Tibial nerve (tissue), 4 donors: ENCODE results near the gene SLC25A34. TPM values are rescaled to one million over a fixed set of nuclear protein-coding genes. Genes with fewer than 3 reads are reported as not detected.

Experiments
- DNase-seq, 2 donors: peaks; one replicate each; pipeline ENCODE4 v3.0.0-alpha.2; 2019; ENCODE audit warnings: low spot score in 2 of 2
- H3K27ac ChIP-seq, 4 donors: fragments of 200-600 bp; sonication (generic) in 3 of 4; one replicate each; pipeline ENCODE4 v1.5.1; 2017 to 2019; ENCODE audit warnings: mild to moderate bottlenecking in 1 of 4
- H3K27me3 ChIP-seq, 2 donors: fragments of 200-600 bp; sonication (generic) in 1 of 2; one replicate each; pipeline versions ENCODE4 v1.5.1 to v1.6.0; 2017 to 2019
- H3K36me3 ChIP-seq, 3 donors: fragments of 200-600 bp; sonication (generic); one replicate each; pipeline ENCODE4 v1.5.1; 2018 to 2019
- H3K4me1 ChIP-seq, 4 donors: fragments of 200-600 bp; sonication (generic) in 3 of 4; one replicate each; pipeline ENCODE4 v1.5.1; 2017 to 2019
- H3K4me3 ChIP-seq, 4 donors: fragments of 200-600 bp; sonication (generic) in 3 of 4; one replicate each; pipeline ENCODE4 v1.5.1; 2017 to 2019; ENCODE audit warnings: mild to moderate bottlenecking in 1 of 4, moderate library complexity in 1 of 4
- H3K9me3 ChIP-seq, 4 donors: fragments of 200-600 bp; sonication (generic) in 3 of 4; one replicate each; pipeline ENCODE4 v1.5.1; 2017 to 2019
- EP300 ChIP-seq, 2 donors: sonication (generic); formaldehyde crosslinking; IDR thresholded peaks; one replicate each; pipeline ENCODE4 v1.6.1; 2017; ENCODE audit warnings: antibody characterized with exemption in 2 of 2, mild to moderate bottlenecking in 1 of 2
- POLR2A ChIP-seq, 2 donors: fragments of 450-650 bp; IDR thresholded peaks; one replicate each; pipeline ENCODE4 v1.6.1; 2017; ENCODE audit warnings: antibody characterized with exemption in 2 of 2, mild to moderate bottlenecking in 2 of 2, moderate library complexity in 2 of 2
- WGBS, 2 donors: methylation state at CpG; one replicate each; pipeline ENCODE4 v1.1.5; 2018; 5-methylcytosine and 5-hydroxymethylcytosine counted together
- total RNA-seq, 4 donors: library from RNA; depleted of rRNA; stranded (reverse); fragments of >200 nt; gene quantifications; one replicate each; pipeline ENCODE4 v1.1.0, GENCODE V29; 2016
- TF ChIP-seq, protein P1 (sequence below), 5 experiments: fragments of 200-600 bp in 3 of 5; fragments of 450-650 bp in 2 of 5; sonication (generic) in 3 of 5; IDR thresholded peaks; one replicate each; pipeline ENCODE4 v1.5.1; 2016 to 2019; ENCODE audit warnings: antibody characterized with exemption in 5 of 5, mild to moderate bottlenecking in 3 of 5, moderate library complexity in 2 of 5

SLC25A34 gene
- total RNA-seq, 4 donors from 2014 or later = 2.8 to 23.7 (median 3.3) TPM

DNA sequence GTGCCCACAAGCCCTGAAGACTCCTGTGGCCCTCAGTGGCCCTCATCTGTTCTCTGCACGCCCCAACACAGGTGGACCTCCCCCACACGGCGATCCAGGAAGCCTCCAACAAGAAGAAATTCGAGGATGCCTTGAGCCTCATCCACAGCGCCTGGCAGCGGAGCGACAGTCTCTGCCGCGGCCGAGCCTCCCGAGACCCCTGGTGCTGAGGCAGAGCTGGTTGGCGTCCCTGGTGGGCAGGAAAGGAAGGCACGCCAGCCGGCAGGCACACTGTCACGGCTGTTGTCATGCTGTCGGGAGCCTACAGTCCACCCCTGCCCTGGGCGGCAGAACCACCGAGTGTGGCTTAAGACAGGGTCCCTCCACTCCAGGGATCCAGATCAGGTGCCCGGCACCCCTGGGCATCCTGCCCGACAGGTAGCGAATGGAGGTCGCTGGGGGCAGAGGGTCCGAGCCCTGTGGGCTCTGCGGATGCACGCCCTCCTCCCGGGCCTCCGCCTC is 2.3 kb upstream of the SLC25A34 start:
- peaks cover 0 to 83% (median 35%) of the 10 kb centered on the region in 3 donors for H3K36me3 ChIP-seq
- DNase-seq = no peak
- H3K9me3 ChIP-seq = no peaks in the 10 kb centered on the region
- peak overlapping the region in 1 of 4 donors; percentile 5 for H3K27ac ChIP-seq
- H3K27me3 ChIP-seq = no peaks in the 10 kb centered on the region
- TF ChIP-seq, protein P1, sequence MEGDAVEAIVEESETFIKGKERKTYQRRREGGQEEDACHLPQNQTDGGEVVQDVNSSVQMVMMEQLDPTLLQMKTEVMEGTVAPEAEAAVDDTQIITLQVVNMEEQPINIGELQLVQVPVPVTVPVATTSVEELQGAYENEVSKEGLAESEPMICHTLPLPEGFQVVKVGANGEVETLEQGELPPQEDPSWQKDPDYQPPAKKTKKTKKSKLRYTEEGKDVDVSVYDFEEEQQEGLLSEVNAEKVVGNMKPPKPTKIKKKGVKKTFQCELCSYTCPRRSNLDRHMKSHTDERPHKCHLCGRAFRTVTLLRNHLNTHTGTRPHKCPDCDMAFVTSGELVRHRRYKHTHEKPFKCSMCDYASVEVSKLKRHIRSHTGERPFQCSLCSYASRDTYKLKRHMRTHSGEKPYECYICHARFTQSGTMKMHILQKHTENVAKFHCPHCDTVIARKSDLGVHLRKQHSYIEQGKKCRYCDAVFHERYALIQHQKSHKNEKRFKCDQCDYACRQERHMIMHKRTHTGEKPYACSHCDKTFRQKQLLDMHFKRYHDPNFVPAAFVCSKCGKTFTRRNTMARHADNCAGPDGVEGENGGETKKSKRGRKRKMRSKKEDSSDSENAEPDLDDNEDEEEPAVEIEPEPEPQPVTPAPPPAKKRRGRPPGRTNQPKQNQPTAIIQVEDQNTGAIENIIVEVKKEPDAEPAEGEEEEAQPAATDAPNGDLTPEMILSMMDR (IDR thresholded peaks at IDR 0.05) = no peak
- TF ChIP-seq EP300 (IDR thresholded peaks at IDR 0.05) (no peak), POLR2A (IDR thresholded peaks at IDR 0.05) (no peak)
- H3K4me3 ChIP-seq = no peak overlapping the region
- WGBS, 2 donors = 91 to 92% methylated on average over 12 to 22 of the region's 27 CpGs
- H3K4me1 ChIP-seq = peaks cover 0 to 35% (median 13%) of the 10 kb centered on the region in 4 donors

DNA sequence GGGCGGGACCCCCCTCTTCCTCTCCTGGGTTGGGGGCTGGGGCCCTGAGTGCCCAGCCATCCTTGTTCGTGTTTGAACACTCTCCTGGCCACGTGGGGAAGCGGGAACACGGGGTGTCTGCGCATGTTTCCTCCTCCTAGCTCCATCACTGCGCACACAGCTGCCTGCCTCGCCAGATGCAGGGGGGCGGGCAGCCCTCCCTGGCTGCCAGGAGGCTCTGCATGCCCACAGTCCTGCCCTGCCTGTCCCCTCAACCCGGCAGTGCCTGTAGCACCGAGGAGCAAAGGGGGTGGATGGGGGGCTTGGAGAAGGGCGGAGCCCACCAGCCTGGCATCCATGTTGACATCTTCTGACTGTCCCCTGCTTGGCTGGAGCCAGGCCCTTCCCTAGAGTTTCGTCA is 1.8 kb upstream of the SLC25A34 start:
- Histone ChIP-seq H3K4me1 (peaks cover 0 to 35% (median 13%) of the 10 kb centered on the region in 4 donors), H3K27me3 (no peaks in the 10 kb centered on the region), H3K36me3 (peaks cover 0 to 83% (median 30%) of the 10 kb centered on the region in 3 donors), H3K27ac (peak overlapping the region in 1 of 4 donors; percentile 82), H3K9me3 (no peaks in the 10 kb centered on the region), H3K4me3 (no peak overlapping the region)
- TF ChIP-seq POLR2A (IDR thresholded peaks at IDR 0.05) (no peak), EP300 (IDR thresholded peaks at IDR 0.05) (no peak)
- TF ChIP-seq, protein P1 (IDR thresholded peaks at IDR 0.05) = no peak
- DNase-seq = no peak
- WGBS, 2 donors = 81 to 82% methylated on average over 12 to 13 of the region's 13 CpGs

DNA sequence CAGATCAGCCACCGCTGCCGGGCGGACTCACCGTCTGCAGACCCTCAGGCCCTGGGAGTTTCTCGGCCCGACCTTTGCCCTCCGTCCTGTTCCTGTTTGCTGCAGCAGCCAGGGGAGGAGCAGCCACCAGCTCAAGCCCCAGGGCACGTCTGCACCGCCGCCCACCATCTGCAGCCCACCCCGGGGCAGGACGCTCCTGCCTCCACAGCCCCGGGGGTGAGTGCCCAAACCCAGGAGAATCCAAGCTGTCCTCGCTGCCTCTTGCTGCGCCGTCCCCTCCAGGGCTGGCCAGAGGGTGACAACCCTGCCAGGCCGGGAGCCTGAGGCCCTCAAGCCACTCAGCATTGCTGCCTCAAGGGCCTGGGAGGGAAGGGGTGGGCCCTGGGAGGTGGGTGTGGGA is 1.2 kb upstream of the SLC25A34 start:
- H3K27ac ChIP-seq = peak overlapping the region in 3 of 4 donors; percentile 71 to 82 (median 78)
- H3K27me3 ChIP-seq = no peaks in the 10 kb centered on the region
- peaks cover 0 to 83% (median 26%) of the 10 kb centered on the region in 3 donors for H3K36me3 ChIP-seq
- peaks cover 0 to 35% (median 13%) of the 10 kb centered on the region in 4 donors for H3K4me1 ChIP-seq
- H3K4me3 ChIP-seq = no peak overlapping the region
- H3K9me3 ChIP-seq = no peaks in the 10 kb centered on the region
- DNase-seq = no peak
- TF ChIP-seq POLR2A (IDR thresholded peaks at IDR 0.05) (no peak), EP300 (IDR thresholded peaks at IDR 0.05) (no peak)
- TF ChIP-seq, protein P1 (IDR thresholded peaks at IDR 0.05) = no peak
- 72 to 77% methylated on average over 14 to 17 of the region's 17 CpGs for WGBS, 2 donors

DNA sequence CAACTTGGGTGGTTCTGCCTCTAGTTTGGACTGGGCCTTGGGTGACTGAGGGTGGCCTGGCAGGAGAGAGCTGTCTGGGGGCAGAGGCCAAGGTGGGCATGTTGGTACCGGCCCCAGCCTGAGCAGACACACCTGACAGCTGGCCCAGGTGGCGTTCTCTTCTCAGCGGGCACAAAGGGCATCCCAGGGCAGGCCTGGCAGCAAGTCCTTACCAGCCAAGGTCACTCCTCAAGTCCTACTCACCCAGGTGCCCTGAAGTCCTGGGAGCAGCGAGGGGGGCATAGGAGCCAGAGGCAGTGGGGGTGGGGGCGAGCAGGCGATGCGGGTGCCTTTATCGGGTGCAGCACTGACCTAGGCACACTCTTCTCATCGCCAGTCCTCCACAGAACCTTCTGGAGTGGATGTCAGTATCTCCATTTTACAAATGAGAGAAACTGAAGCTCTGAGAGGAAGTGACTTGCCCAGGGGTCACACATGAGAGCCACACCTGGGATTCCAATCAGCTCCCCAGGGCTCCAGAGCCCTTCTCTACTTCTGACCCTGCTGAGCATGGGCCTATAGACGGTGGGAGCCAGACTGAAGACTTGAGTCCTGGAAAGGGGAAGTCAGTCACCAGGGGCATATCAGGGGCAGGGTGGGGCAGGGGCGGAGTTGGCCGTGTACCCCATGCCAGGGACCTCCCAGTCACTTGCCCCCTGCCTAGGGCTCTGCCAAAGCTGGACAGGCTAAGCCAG is 587 bp upstream of the SLC25A34 start:
- Histone ChIP-seq H3K4me1 (peaks cover 0 to 35% (median 13%) of the 10 kb centered on the region in 4 donors), H3K27me3 (no peaks in the 10 kb centered on the region), H3K36me3 (peaks cover 0 to 79% (median 26%) of the 10 kb centered on the region in 3 donors), H3K9me3 (no peaks in the 10 kb centered on the region), H3K4me3 (no peak overlapping the region), H3K27ac (peak overlapping the region; percentile 71 to 82 (median 76))
- WGBS, 2 donors = 84 to 94% methylated on average over 9 to 12 of the region's 12 CpGs
- no peak for DNase-seq
- TF ChIP-seq POLR2A (IDR thresholded peaks at IDR 0.05) (no peak), EP300 (IDR thresholded peaks at IDR 0.05) (no peak)
- TF ChIP-seq, protein P1 (IDR thresholded peaks at IDR 0.05) = no peak

DNA sequence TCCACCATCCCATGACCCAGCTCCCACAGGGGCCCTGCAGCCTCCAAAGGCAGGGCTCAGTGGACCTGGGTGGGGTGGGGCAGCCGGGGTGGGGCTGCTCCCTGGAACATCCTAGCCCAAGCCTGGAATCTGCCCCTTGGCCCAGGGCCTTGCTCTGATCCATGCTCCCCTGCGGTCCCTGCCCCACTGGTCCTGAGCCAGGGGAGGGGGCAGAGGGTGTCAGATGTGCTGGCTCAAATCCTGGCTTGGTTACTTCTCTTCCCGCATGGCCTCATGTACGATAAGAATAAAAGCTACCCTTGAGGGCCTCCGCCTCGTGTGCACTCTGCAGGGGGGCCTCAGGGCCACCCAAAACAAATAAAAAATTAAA is 819 bp downstream of the SLC25A34 start:
- H3K4me3 ChIP-seq = peak overlapping the region in 1 of 4 donors; percentile 5
- no peak for DNase-seq
- H3K36me3 ChIP-seq = peaks cover 0 to 65% (median 16%) of the 10 kb centered on the region in 3 donors
- no peaks in the 10 kb centered on the region for H3K9me3 ChIP-seq
- WGBS, 2 donors = 42 to 48% methylated on average over 5 of the region's 6 CpGs
- peaks cover 0 to 45% (median 14%) of the 10 kb centered on the region in 4 donors for H3K4me1 ChIP-seq
- TF ChIP-seq, protein P1 (IDR thresholded peaks at IDR 0.05) = no peak
- TF ChIP-seq POLR2A (IDR thresholded peaks at IDR 0.05) (no peak), EP300 (IDR thresholded peaks at IDR 0.05) (peak in 1 of 2 donors; percentile 39)
- peak overlapping the region; percentile 71 to 82 (median 76) for H3K27ac ChIP-seq
- no peaks in the 10 kb centered on the region for H3K27me3 ChIP-seq
